GM18867 (cell line): ENCODE data around the gene RNF144A.
A peak's percentile ranks its signal among the peaks of the same experiment; 100 is the strongest.

ENCODE experiments used
- ATAC-seq: cut with Tn5 transposase; IDR thresholded peaks from one replicate; pipeline ENCODE4 v1.9.1; 2021; ENCODE audit warnings: mild to moderate bottlenecking, moderate library complexity; ENCODE audit not compliant: unreplicated experiment

Gene RNF144A

GRCh38 chr2:6906165-6906741, 11.0 kb upstream of the RNF144A start:
- ATAC-seq: no peak

GRCh38 chr2:6908291-6908690, 8.9 kb upstream of the RNF144A start:
- no peak for ATAC-seq

DNA sequence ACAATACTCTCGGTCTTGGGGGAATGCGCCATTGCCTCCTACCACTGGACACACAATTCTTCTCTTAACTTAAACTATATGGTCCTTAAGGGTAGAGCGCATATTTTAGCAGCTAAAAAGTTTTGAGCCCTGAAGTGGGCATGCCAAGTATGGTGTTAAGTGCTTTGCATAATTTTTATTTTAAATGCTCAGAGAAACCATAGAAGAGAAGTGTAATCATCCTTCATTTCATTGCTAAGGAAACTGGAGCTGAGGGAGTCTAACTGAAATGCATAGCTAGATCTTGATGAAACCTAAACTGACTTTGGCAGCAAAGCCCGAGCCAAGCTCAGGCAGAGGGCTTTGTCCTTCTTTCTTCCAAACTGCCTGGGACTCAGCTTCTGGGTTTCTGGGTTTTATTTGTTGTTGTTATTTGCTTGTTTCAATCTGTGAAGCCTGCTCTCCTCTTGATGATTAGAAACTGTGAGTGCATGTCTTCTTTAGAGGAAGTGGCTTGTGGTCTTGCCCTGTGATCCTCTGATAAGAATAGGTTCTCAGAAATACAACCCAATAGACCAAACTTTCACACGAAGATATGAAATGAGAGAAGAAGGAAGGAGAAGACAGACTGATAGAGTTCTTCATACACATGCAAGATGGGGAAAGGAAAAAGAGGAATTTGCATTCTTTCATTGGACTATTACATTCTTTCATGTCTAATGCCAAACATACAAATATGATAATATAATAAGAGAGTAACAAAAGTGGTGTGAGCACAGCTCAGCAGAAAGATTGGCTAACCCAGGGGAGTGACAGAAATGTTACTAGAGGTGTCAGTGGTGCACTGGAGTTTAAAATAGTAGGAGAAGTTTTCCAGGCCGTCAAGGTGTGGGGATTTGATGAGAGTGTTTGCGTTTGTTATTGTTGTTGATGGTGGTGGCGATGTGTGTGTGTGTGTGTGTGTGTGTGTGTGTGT, 7.5 kb upstream of the RNF144A start:
- ATAC-seq: peak; percentile 99

GRCh38 chr2:6911721-6912120, 5.5 kb upstream of the RNF144A start:
- ATAC-seq: no peak

GRCh38 chr2:6913415-6914157, 3.6 kb upstream of the RNF144A start:
- ATAC-seq: no peak

DNA sequence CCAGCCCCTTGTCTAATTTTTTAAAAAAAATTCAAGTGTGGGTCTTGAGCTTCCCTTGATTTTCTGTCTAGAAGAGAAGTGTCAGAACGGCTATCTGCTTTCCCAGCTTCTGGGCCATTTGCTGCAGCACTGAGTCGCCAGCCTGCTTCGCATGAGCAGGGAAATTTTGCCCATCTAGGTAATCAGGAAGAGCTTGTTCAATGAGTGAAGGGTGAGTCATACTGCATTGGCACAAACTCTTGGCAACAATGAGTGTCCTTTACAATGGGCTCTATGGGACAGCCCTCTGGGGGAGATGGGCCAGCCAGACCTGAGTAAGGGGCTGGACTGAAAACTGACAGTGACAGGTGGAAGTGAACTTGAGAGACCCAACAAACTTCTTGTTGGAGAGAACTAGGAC, 2.4 kb upstream of the RNF144A start:
- no peak for ATAC-seq

- no peak for ATAC-seq
These were observed 1.8 kb upstream of the RNF144A start for GRCh38 chr2:6915399-6915798.

DNA sequence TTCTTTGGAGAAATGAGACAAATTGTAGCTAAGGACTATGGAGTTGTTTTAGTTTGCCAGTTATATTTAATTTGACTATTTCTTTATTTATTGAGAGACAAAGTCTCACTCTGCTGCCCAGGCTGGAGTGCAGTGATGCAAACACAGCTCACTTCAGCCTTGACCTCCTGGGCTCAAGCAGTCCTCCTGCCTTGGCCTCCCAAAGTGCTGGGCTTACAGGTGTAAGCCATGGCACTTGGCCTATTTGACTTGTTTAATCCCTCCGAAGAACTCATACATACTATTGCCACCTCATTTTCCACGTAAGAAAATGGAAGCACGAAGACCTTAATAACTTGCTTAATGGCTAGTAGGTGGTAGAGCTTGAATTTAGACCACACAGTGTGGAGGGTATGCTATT, 988 bp upstream of the RNF144A start:
- no peak for ATAC-seq

DNA sequence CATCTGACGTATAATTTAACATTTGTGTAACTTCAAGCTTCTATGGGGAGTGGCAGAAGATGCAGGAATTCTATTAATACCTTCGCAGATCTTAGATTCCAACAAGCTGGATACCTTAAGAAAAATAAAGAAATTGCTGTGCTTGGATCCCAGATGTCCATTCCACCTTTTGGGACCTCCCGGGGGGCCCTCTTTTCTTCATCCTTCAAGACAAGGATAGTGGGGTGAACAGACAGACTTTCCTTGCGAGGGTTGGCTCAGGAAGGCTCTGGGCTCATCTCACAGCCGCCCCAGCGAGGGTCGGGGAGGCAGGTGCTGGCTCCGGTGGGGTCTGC, 509 bp upstream of the RNF144A start:
- ATAC-seq: no peak

DNA sequence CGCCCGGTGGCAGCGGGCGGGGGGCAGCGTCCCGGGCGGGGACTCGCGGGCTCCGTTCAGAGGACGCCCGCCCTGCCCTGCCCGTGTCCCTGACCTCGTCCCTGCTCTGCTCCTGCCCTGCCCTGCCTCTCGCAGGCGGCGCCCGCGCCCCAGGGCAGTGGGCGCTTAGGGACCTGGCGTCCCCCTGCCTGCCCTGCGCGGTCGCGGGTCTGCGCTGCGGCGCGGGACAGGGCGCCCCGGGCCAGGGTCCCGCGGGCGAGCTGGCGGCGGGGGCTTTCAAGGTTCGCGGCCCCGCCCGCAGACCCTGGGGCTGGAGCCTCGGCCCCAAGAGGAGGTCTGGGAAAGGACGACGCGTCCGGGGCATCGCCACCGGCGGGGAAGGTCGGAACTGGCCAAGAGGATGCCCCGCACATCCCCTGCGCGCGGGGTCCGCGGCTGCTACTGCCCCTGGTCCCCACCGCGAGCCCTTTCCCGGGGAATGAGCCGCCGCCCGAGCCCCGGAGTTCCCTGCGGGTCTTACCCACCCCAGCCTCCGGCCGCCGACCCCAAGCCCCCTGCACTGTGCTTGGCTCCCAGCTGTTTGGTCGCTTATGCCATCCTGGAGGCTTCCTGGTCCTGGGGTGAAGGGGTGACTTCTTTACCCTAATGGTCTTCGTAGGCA, 679 bp downstream of the RNF144A start:
- ATAC-seq: peak; percentile 31

DNA sequence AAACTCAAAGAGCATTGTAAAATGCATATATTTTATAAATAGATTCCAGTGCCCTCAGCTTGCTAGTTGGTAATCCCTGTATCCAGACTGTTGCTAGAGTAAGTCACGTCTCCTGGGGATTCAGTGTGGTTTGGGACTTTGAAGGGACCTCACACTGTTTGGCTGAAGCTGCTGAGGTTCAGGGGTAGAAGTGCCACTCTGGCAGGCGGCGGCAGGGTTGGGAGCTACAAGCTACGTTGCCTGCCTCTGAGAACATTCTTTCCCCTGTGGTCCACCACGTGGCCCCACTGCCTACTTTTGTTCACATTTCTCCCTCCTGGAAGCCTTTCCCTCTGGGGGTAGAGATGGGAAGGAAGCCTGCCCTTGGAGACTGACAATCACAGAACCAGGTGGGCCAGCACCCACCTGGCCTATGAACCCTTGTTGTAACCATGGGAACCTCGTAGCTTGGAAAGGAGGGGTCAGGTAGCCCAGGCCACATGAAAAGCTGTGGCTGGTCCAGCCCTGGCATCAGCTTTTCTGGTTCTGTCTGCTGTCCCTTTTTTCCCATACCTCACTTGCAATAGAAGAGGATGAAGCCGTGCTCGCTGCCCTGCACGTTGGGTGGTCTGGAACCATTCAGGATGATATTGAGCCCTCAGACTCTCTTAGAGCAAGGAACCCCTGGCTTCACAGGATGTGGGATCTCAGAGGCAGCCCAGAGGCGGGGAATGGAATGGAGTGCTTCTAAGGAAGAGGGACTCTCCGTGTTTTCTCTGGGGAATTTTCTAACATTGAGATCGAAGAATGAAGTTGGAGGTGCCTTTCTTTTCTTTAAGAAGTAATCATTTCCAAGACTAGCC, 2.9 kb downstream of the RNF144A start:
- no peak for ATAC-seq

- no peak for ATAC-seq
These were observed 3.5 kb downstream of the RNF144A start for GRCh38 chr2:6920743-6921064.

- ATAC-seq: no peak
These were observed 4.2 kb downstream of the RNF144A start for GRCh38 chr2:6921321-6921922.

DNA sequence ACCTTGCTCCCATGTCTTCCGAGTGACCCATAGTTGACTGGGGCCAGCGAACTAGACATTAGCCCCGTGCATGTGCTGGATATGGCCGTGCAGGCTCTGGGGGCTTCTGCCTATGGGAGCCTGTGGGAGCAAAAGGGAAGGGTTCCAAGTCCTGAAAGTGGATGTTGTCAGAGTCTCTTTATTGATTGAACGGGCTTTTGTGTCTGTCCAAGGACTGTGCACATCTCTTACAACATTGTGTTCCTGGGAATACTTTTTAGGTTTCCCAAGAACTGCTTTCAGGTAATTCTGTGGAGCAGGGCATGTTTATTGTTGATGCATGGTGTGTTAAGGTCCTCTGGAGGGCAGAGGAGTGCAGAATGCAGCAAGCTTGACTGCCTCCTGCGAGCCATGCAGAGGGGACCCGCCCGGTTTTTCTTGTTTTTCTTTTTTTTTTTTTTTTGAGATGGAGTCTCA, 5.0 kb downstream of the RNF144A start:
- no peak for ATAC-seq

- no peak for ATAC-seq
These were observed 6.1 kb downstream of the RNF144A start for GRCh38 chr2:6923319-6923718.

DNA sequence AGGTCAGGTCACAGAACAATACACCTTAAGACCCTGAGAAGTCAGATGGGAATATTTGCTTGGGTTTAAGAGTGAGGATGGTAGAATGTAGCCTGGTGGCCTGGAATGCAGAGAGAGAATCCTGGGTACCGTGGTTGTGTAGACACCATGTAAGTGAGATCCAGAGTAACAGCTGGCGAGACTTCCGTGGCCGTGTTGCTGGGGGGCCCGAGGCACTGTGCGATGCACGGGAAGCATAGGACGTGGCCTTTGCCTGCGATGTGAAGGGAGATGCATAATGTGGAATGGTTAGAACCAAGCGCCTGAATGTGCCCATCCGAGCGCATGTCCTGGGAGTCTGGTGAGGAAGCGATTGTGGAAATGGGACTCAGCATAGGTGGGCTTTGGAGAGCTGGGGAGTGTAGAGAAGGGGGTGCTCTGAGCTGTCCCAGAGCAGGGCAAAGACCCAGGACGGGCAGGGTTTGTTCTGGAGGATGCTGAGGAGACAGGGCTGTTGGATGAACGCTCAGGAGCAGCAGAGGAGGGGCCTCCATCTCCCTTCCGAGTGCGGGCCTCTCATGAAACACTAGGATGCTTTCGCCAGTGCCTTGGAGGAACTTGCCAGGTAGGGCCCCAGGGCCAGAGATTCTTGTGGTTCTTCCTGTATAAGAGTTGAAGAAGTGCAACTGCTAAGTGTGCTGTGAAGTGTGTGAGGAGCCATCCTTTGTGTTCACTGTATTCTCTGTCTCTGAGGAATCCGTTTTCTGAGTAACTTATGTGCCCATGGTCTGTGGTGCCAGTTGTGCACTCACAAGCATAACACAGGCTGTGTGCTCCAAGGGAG, 7.1 kb downstream of the RNF144A start:
- no peak for ATAC-seq

- no peak for ATAC-seq
These were observed 7.8 kb downstream of the RNF144A start for GRCh38 chr2:6924924-6925409.

DNA sequence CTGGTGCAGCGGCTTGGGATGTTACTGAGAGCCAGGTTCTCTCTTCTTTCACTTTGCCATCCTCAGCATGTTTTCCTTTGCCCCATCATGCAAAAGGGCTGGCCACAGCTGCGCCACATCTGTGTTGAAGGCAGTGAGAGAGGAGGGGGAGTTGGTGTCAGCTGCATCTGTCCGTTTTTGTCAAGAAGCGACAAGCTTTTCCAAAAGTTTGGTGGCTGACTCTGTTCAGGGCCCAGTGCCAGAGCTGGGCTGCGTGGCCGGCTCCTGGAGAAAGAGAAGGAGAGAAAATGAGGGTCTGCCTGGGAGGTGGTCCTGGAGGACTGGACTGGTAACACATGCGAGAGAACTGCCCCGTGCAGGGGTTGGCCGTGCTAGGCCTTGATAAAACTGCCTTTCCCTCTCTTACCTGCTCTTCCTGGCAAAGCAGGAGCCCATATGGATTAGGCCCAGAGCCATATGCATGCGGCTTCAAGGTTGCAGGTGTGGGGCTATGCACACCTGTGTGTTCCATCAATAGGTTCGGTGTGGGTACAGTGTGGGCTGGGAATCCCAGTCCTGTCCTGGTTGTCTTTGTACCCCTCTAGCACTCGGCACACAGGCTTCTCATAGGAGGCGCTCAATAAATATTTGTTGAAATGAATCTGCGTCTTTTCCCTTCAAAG, 9.0 kb downstream of the RNF144A start:
- ATAC-seq: no peak

GRCh38 chr2:6927186-6927585, 10.0 kb downstream of the RNF144A start:
- ATAC-seq: no peak
